ENCODE data around the gene C19orf38. TPM values are rescaled to one million over a fixed set of nuclear protein-coding genes. Genes with fewer than 3 reads are reported as not detected.
"Not testable (repeated sequence)": the region's sequence is repeated elsewhere in the genome, so short reads cannot be mapped to it uniquely, and the experiment has no call there.

Gene C19orf38
- total and polyA plus RNA-seq, 9 of the 15 experiments (the other 6 are each of a cell fraction or from before 2014, with no cell fraction given), result 0.14 to 0.18 TPM; not detected in 7

DNA sequence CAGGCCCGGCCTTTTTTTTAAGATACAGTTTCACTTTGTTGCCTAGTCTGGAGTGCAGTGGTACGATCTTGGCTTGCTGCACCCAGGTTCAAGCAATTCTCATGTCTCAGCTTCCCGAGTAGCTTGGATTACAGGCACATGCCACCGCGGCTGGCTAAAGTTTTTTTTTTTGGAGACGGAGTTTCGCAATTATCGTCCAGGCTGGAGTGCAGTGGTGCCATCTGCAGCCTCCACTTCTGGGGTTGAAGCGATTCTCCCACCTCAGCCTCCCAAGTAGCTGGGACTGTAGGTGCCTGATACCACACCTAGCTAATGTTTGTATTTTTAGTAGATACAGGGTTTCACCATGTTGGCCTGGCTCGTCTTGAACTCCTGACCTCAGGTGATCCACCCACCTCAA, 18.3 kb downstream of the C19orf38 start (continued):
- no peak for TF ChIP-seq ZNF232 (CRISPR knock-in tag; IDR thresholded peaks at IDR 0.05)

- TF ChIP-seq FOXA3 (CRISPR knock-in tag; conservative IDR thresholded peaks at IDR 0.05 in 1 of 2, IDR thresholded peaks at IDR 0.05 in 1 of 2) (no peak), BCOR (IDR thresholded peaks at IDR 0.05) (peak; percentile 37; the same call in 1 of the 2 replicates)
- no peaks in the 10 kb centered on the region for H4K20me1 ChIP-seq (replicated peaks; ENCODE audit: control insufficient read depth, insufficient read depth, low read length)
- peaks cover 24% of the 10 kb centered on the region for H3K79me2 ChIP-seq (ENCODE audit: control insufficient read depth, insufficient read depth, low read length)
- CTCF ChIA-PET (ENCODE audit: low intra/inter-chr PET ratio), result no interaction called here
- FAIRE-seq, result no peak
- DNase-seq (ENCODE audit: extremely low read depth in 1 of 4, low spot score in 3 of 4), result no peak
- intact Hi-C loops (cut with micrococcal nuclease) (no loop called here), in situ Hi-C loops (cut with MboI) (no loop called here)
- H3K27ac ChIP-seq (ENCODE audit: extremely low read depth, low read depth, low read length), result no peak overlapping the region
- no TSS peak for BruUV-seq (replicated peaks)
- H3K36me3 ChIP-seq (ENCODE audit: control insufficient read depth, insufficient read depth, low read length), result peaks cover 3% of the 10 kb centered on the region; the same call in 1 of the 3 replicates
- no peak overlapping the region; the same call in 1 of the 2 replicates for H2AFZ ChIP-seq (ENCODE audit: low read depth, low read length)
- WGBS (ENCODE audit: insufficient coverage, low coverage, missing lambda C conversion rate), result 71% methylated on average over 10 of the region's 10 CpGs
- H3K9me1 ChIP-seq (ENCODE audit: control insufficient read depth, insufficient read depth, low read length), result no peaks in the 10 kb centered on the region
- H3K9me3 ChIP-seq (replicated peaks; ENCODE audit: control insufficient read depth, insufficient read depth, low read depth, low read length), result no peaks in the 10 kb centered on the region
- H3K4me1 ChIP-seq (replicated peaks in 1 of 2; ENCODE audit: control insufficient read depth in 2 of 2, insufficient read depth in 2 of 2, low read length in 2 of 2), result peaks cover 14 to 46% of the 10 kb centered on the region in 2 experiments
- H3K27me3 ChIP-seq (ENCODE audit: control insufficient read depth in 2 of 2, insufficient read depth in 2 of 2, low read length in 2 of 2), result no peaks in the 10 kb centered on the region
- H3K4me2 ChIP-seq (ENCODE audit: insufficient read depth, low read length), result no peak overlapping the region
- POLR2A ChIA-PET, result interaction anchor here (0.6 to 0.7 kb wide), 4 partner anchors 33 to 328 kb away, joined by 3 to 4 read pairs (median 3); partner anchors contain the start of gene TMED1
- no peak for ATAC-seq
- no peak overlapping the region for H3K4me3 ChIP-seq
- peak overlapping the region in 1 of 2 experiments; percentile 63; a peak in 2 of 4 replicates for H3K9ac ChIP-seq (ENCODE audit: insufficient read depth in 1 of 2, low read depth in 2 of 2, low read length in 2 of 2)
These were observed 20.8 kb downstream of the C19orf38 start for GRCh38 chr19:10868872-10869547.

GRCh38 chr19:10869872-10870311, 21.7 kb downstream of the C19orf38 start:
- in situ Hi-C loops (cut with MboI), result not testable (repeated sequence)

More at GRCh38 chr19:10869872-10870311, 21.7 kb downstream of the C19orf38 start:
- ATAC-seq; FAIRE-seq; H3K27me3 ChIP-seq (ENCODE audit: control insufficient read depth in 2 of 2, insufficient read depth in 2 of 2, low read length in 2 of 2); H3K27ac ChIP-seq (ENCODE audit: extremely low read depth, low read depth, low read length); H3K36me3 ChIP-seq (ENCODE audit: control insufficient read depth, insufficient read depth, low read length); H4K20me1 ChIP-seq (replicated peaks; ENCODE audit: control insufficient read depth, insufficient read depth, low read length); H3K9me3 ChIP-seq (replicated peaks; ENCODE audit: control insufficient read depth, insufficient read depth, low read depth, low read length); H3K4me3 ChIP-seq; CTCF ChIA-PET (ENCODE audit: low intra/inter-chr PET ratio); DNase-seq (ENCODE audit: extremely low read depth in 1 of 4, low spot score in 3 of 4); H3K9me1 ChIP-seq (ENCODE audit: control insufficient read depth, insufficient read depth, low read length); BruUV-seq (replicated peaks); H3K4me2 ChIP-seq (ENCODE audit: insufficient read depth, low read length): not testable (repeated sequence)
- peak overlapping the region in 1 of 2 experiments; percentile 63; a peak in 1 of 4 replicates for H3K9ac ChIP-seq (ENCODE audit: insufficient read depth in 1 of 2, low read depth in 2 of 2, low read length in 2 of 2)
- peaks cover 33% of the 10 kb centered on the region for H3K79me2 ChIP-seq (ENCODE audit: control insufficient read depth, insufficient read depth, low read length)
- H2AFZ ChIP-seq (ENCODE audit: low read depth, low read length), result 0 out of 2 replicates have a peak overlapping the region, but pooled peaks have one; percentile 20
- intact Hi-C loops (cut with micrococcal nuclease), result loop anchor here (5.0 kb wide), 1 partner anchor 57 kb away; the partner anchor contains the start of genes TIMM29 and YIPF2
- H3K4me1 ChIP-seq (replicated peaks in 1 of 2; ENCODE audit: control insufficient read depth in 2 of 2, insufficient read depth in 2 of 2, low read length in 2 of 2), result peaks cover 8 to 38% of the 10 kb centered on the region in 2 experiments
- POLR2A ChIA-PET, result interaction anchor here (0.6 kb wide), 2 partner anchors 223 to 261 kb away, joined by 3 to 4 read pairs; no protein-coding TSS in a partner anchor
- 85% methylated on average over 11 of the region's 11 CpGs for WGBS (ENCODE audit: insufficient coverage, low coverage, missing lambda C conversion rate)

Data from K562 (cell line).